ENCODE measurements around the gene GRID1.

Gene GRID1

GRCh38 chr10:85642421-85643170 lies 724.0 kb downstream of the GRID1 start:
- no peaks in the 10 kb centered on the region for H3K27me3 ChIP-seq (ENCODE audit: insufficient read depth, insufficient read length)
- no peaks in the 10 kb centered on the region for H3K4me1 ChIP-seq (ENCODE audit: insufficient read depth, insufficient read length)
- TF ChIP-seq ZNF274 (IDR thresholded peaks at IDR 0.05; ENCODE audit: low read depth, low read length) = no peak
- no peak for TF ChIP-seq YY1 (IDR thresholded peaks at IDR 0.05; ENCODE audit: insufficient read depth, insufficient read length)
- TF ChIP-seq SUZ12 (IDR thresholded peaks at IDR 0.05; ENCODE audit: extremely low read depth, insufficient read depth, insufficient read length) = no peak
- H3K9me3 ChIP-seq (ENCODE audit: insufficient read depth, low read length) = 0 out of 2 replicates have a peak, but pooled peaks cover 3% of the 10 kb centered on the region
- H3K4me3 ChIP-seq (ENCODE audit: insufficient read length, low read depth) = no peak overlapping the region
- no peak for DNase-seq (ENCODE audit: low read depth, low spot score)
- no peaks in the 10 kb centered on the region for H3K36me3 ChIP-seq (ENCODE audit: insufficient read depth, insufficient read length, low read length)
- no peak overlapping the region for H3K9ac ChIP-seq (ENCODE audit: insufficient read length, low read depth)

- Histone ChIP-seq H3K4me1 (ENCODE audit: insufficient read depth, insufficient read length) (no peaks in the 10 kb centered on the region), H3K36me3 (ENCODE audit: insufficient read depth, insufficient read length, low read length) (no peaks in the 10 kb centered on the region), H3K9me3 (ENCODE audit: insufficient read depth, low read length) (0 out of 2 replicates have a peak, but pooled peaks cover 3% of the 10 kb centered on the region), H3K4me3 (ENCODE audit: insufficient read length, low read depth) (no peak overlapping the region), H3K27me3 (ENCODE audit: insufficient read depth, insufficient read length) (no peaks in the 10 kb centered on the region), H3K9ac (ENCODE audit: insufficient read length, low read depth) (no peak overlapping the region)
- DNase-seq (ENCODE audit: low read depth, low spot score) = no peak
- TF ChIP-seq YY1 (IDR thresholded peaks at IDR 0.05; ENCODE audit: insufficient read depth, insufficient read length) (no peak), ZNF274 (IDR thresholded peaks at IDR 0.05; ENCODE audit: low read depth, low read length) (no peak), SUZ12 (IDR thresholded peaks at IDR 0.05; ENCODE audit: extremely low read depth, insufficient read depth, insufficient read length) (no peak)
Measured at GRCh38 chr10:85642082-85642420, 724.5 kb downstream of the GRID1 start.

DNA sequence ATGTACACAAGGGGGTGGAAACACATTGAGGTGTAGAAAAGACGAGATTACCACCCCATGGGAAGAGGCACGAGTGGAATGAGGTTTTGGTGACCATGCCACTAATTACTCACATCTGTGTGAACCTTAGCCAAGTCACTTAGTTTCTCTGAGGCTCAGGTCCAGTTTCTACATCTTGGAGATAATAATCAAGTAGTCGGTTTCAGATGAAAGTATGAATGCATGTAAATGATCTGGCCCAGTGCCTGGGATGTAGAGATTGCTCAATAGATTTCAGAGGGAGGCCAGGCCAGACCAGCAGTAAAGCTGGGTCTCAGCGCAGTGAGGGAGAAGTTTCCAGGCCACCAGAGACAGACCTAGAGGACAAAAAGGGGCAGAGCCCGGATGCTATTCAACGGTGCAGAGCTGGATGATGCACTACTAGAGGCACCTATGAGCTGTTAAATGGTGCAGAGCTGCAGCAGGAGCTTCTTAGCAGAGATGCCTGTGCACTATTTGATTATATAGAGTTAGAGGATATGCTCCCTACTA lies 725.1 kb downstream of the GRID1 start:
- DNase-seq (ENCODE audit: low read depth, low spot score) = no peak
- Histone ChIP-seq H3K9me3 (ENCODE audit: insufficient read depth, low read length) (0 out of 2 replicates have a peak, but pooled peaks cover 3% of the 10 kb centered on the region), H3K4me3 (ENCODE audit: insufficient read length, low read depth) (no peak overlapping the region), H3K9ac (ENCODE audit: insufficient read length, low read depth) (no peak overlapping the region), H3K36me3 (ENCODE audit: insufficient read depth, insufficient read length, low read length) (no peaks in the 10 kb centered on the region), H3K4me1 (ENCODE audit: insufficient read depth, insufficient read length) (no peaks in the 10 kb centered on the region), H3K27me3 (ENCODE audit: insufficient read depth, insufficient read length) (no peaks in the 10 kb centered on the region)
- TF ChIP-seq ZNF274 (IDR thresholded peaks at IDR 0.05; ENCODE audit: low read depth, low read length) (no peak), YY1 (IDR thresholded peaks at IDR 0.05; ENCODE audit: insufficient read depth, insufficient read length) (no peak), SUZ12 (IDR thresholded peaks at IDR 0.05; ENCODE audit: extremely low read depth, insufficient read depth, insufficient read length) (no peak)

- 0 out of 2 replicates have a peak, but pooled peaks cover under 1% of the 10 kb centered on the region for H3K9me3 ChIP-seq (ENCODE audit: insufficient read depth, low read length)
- H3K36me3 ChIP-seq (ENCODE audit: insufficient read depth, insufficient read length, low read length) = no peaks in the 10 kb centered on the region
- no peak overlapping the region for H3K9ac ChIP-seq (ENCODE audit: insufficient read length, low read depth)
- H3K27me3 ChIP-seq (ENCODE audit: insufficient read depth, insufficient read length) = no peaks in the 10 kb centered on the region
- no peak overlapping the region for H3K4me3 ChIP-seq (ENCODE audit: insufficient read length, low read depth)
- TF ChIP-seq YY1 (IDR thresholded peaks at IDR 0.05; ENCODE audit: insufficient read depth, insufficient read length) (no peak), SUZ12 (IDR thresholded peaks at IDR 0.05; ENCODE audit: extremely low read depth, insufficient read depth, insufficient read length) (no peak), ZNF274 (IDR thresholded peaks at IDR 0.05; ENCODE audit: low read depth, low read length) (no peak)
- no peak for DNase-seq (ENCODE audit: low read depth, low spot score)
- H3K4me1 ChIP-seq (ENCODE audit: insufficient read depth, insufficient read length) = no peaks in the 10 kb centered on the region
Measured at GRCh38 chr10:85638797-85639196, 727.8 kb downstream of the GRID1 start.

GRCh38 chr10:85635650-85636049 lies 730.9 kb downstream of the GRID1 start:
- no peak overlapping the region for H3K4me3 ChIP-seq (ENCODE audit: insufficient read length, low read depth)
- no peaks in the 10 kb centered on the region for H3K36me3 ChIP-seq (ENCODE audit: insufficient read depth, insufficient read length, low read length)
- H3K27me3 ChIP-seq (ENCODE audit: insufficient read depth, insufficient read length) = no peaks in the 10 kb centered on the region
- no peaks in the 10 kb centered on the region for H3K9me3 ChIP-seq (ENCODE audit: insufficient read depth, low read length)
- TF ChIP-seq SUZ12 (IDR thresholded peaks at IDR 0.05; ENCODE audit: extremely low read depth, insufficient read depth, insufficient read length) (no peak), ZNF274 (IDR thresholded peaks at IDR 0.05; ENCODE audit: low read depth, low read length) (no peak), YY1 (IDR thresholded peaks at IDR 0.05; ENCODE audit: insufficient read depth, insufficient read length) (no peak)
- H3K4me1 ChIP-seq (ENCODE audit: insufficient read depth, insufficient read length) = no peaks in the 10 kb centered on the region
- no peak for DNase-seq (ENCODE audit: low read depth, low spot score)
- H3K9ac ChIP-seq (ENCODE audit: insufficient read length, low read depth) = no peak overlapping the region

- TF ChIP-seq YY1 (IDR thresholded peaks at IDR 0.05; ENCODE audit: insufficient read depth, insufficient read length) (no peak), SUZ12 (IDR thresholded peaks at IDR 0.05; ENCODE audit: extremely low read depth, insufficient read depth, insufficient read length) (no peak)
- Histone ChIP-seq H3K27me3 (ENCODE audit: insufficient read depth, insufficient read length) (no peaks in the 10 kb centered on the region), H3K9ac (ENCODE audit: insufficient read length, low read depth) (no peak overlapping the region), H3K4me1 (ENCODE audit: insufficient read depth, insufficient read length) (no peaks in the 10 kb centered on the region), H3K9me3 (ENCODE audit: insufficient read depth, low read length) (no peaks in the 10 kb centered on the region), H3K4me3 (ENCODE audit: insufficient read length, low read depth) (no peak overlapping the region), H3K36me3 (ENCODE audit: insufficient read depth, insufficient read length, low read length) (no peaks in the 10 kb centered on the region)
- no peak for DNase-seq (ENCODE audit: low read depth, low spot score)
Measured at GRCh38 chr10:85624511-85624910, 742.1 kb downstream of the GRID1 start.

GRCh38 chr10:85623758-85624157 lies 742.8 kb downstream of the GRID1 start:
- TF ChIP-seq YY1 (IDR thresholded peaks at IDR 0.05; ENCODE audit: insufficient read depth, insufficient read length) (no peak), ZNF274 (IDR thresholded peaks at IDR 0.05; ENCODE audit: low read depth, low read length) (no peak), SUZ12 (IDR thresholded peaks at IDR 0.05; ENCODE audit: extremely low read depth, insufficient read depth, insufficient read length) (no peak)
- no peaks in the 10 kb centered on the region for H3K9me3 ChIP-seq (ENCODE audit: insufficient read depth, low read length)

More at GRCh38 chr10:85623758-85624157, 742.8 kb downstream of the GRID1 start:
- H3K27me3 ChIP-seq (ENCODE audit: insufficient read depth, insufficient read length) = no peaks in the 10 kb centered on the region
- H3K4me1 ChIP-seq (ENCODE audit: insufficient read depth, insufficient read length) = no peaks in the 10 kb centered on the region
- DNase-seq (ENCODE audit: low read depth, low spot score) = no peak
- no peak overlapping the region for H3K4me3 ChIP-seq (ENCODE audit: insufficient read length, low read depth)
- H3K9ac ChIP-seq (ENCODE audit: insufficient read length, low read depth) = no peak overlapping the region
- no peaks in the 10 kb centered on the region for H3K36me3 ChIP-seq (ENCODE audit: insufficient read depth, insufficient read length, low read length)
